HEK293T (cell line): ENCODE measurements around the gene MYO18B.

Experiments
- ARNT ChIP-seq: fragments of 450-650 bp; IDR thresholded peaks from 2 replicates; pipeline ENCODE4 v1.6.1; 2017; ENCODE audit warnings: mild to moderate bottlenecking
- HDGF ChIP-seq: fragments of 450-650 bp; IDR thresholded peaks from 2 replicates; pipeline ENCODE4 v1.6.1; 2017; ENCODE audit warnings: antibody characterized with exemption, borderline replicate concordance
- TARDBP ChIP-seq: fragments of 450-650 bp; IDR thresholded peaks from 2 replicates; pipeline ENCODE4 v1.6.1; 2016
- ZNF384 ChIP-seq: fragments of 450-650 bp; IDR thresholded peaks from 2 replicates; pipeline ENCODE4 v1.6.1; 2016

GRCh38 chr22:25779426-25779825, 37.4 kb downstream of the MYO18B start:
- TF ChIP-seq HDGF: no peak
- no peak for TF ChIP-seq TARDBP
- TF ChIP-seq ARNT: no peak
- no peak for TF ChIP-seq ZNF384
